Upper lobe of right lung (tissue), 1 donor: ENCODE measurements around the gene KAT7. TPM values are rescaled to one million over a fixed set of nuclear protein-coding genes. Genes with fewer than 3 reads are reported as not detected.

ENCODE experiments used
- ATAC-seq: fragments of 200-7000 bp; cut with Tn5 transposase; one replicate; pipeline ENCODE4 v1.9.1; 2020; ENCODE audit warnings: mild to moderate bottlenecking, moderate library complexity
- DNase-seq: peaks from one replicate; pipeline ENCODE4 v3.0.0-alpha.2; 2020
- H3K27ac ChIP-seq: fragments of 200-600 bp; one replicate; pipeline ENCODE4 v1.8.0; 2022
- H3K27me3 ChIP-seq: fragments of 200-600 bp; one replicate; pipeline ENCODE4 v1.8.0; 2022; ENCODE audit warnings: mild to moderate bottlenecking
- H3K36me3 ChIP-seq: fragments of 200-600 bp; one replicate; pipeline ENCODE4 v1.8.0; 2022
- H3K4me1 ChIP-seq: fragments of 200-600 bp; one replicate; pipeline ENCODE4 v1.8.0; 2022
- H3K4me3 ChIP-seq: fragments of 200-600 bp; one replicate; pipeline ENCODE4 v1.8.0; 2022; ENCODE audit warnings: mild to moderate bottlenecking
- H3K9me3 ChIP-seq: fragments of 200-600 bp; one replicate; pipeline ENCODE4 v1.8.0; 2022
- CTCF ChIP-seq: fragments of 200-600 bp; IDR thresholded peaks from one replicate; pipeline ENCODE4 v1.8.0; 2022; ENCODE audit warnings: antibody characterized with exemption
- intact Hi-C: fragments of 100-400 bp; cut with DNase I; formaldehyde crosslinking; loops from one replicate; pipeline ENCODE4 v1.11.0; 2022
- total RNA-seq: library from RNA; stranded (reverse); fragmentation: NEBNext Ultra II Directional; extraction: Animal tissue kit (Norgen Biotek cat#: 25700); gene quantifications from one replicate; pipeline ENCODE4 v1.2.1, GENCODE V29; 2021
- donor health status: DM: no; HTN: yes; CAD: no; lungs with severe emphysema.

KAT7 gene
- total RNA-seq, 1 donor from 2014 or later: 61.4 TPM

- ATAC-seq (no peak), DNase-seq (no peak)
- Histone ChIP-seq H3K9me3 (no peaks in the 10 kb centered on the region), H3K4me1 (peaks cover 6% of the 10 kb centered on the region), H3K36me3 (no peaks in the 10 kb centered on the region), H3K4me3 (no peak overlapping the region), H3K27ac (no peak overlapping the region), H3K27me3 (peaks cover 16% of the 10 kb centered on the region)
- intact Hi-C loops: no loop called here
- TF ChIP-seq CTCF: no peak
These were observed 86.4 kb downstream of the KAT7 start for GRCh38 chr17:49874911-49875310.

DNA sequence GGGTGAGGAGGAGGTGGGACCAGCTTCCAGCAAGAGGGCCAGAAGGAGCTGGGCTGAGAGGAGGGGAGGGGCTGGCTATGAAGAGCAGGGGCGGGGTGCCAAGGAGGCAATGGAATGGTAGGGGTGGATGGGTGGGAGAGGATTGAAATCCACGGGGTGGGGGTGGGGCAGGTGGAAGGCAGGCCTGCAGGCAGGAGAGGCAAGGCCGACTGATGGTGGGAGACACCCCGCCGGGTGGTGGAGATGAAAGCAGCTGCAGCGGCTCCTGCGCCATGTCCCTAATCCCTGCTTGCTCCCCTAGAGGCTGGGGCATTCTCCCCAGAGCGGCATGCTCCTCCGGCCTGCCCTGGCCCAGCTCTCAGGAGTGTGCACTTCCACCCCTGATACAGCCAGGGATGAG lies 87.2 kb downstream of the KAT7 start:
- DNase-seq (no peak), ATAC-seq (no peak)
- TF ChIP-seq CTCF: no peak
- Histone ChIP-seq H3K4me1 (peaks cover 10% of the 10 kb centered on the region), H3K4me3 (no peak overlapping the region), H3K36me3 (no peaks in the 10 kb centered on the region), H3K27me3 (peaks cover 21% of the 10 kb centered on the region), H3K9me3 (no peaks in the 10 kb centered on the region), H3K27ac (no peak overlapping the region)
- intact Hi-C loops: no loop called here

- no peaks in the 10 kb centered on the region for H3K36me3 ChIP-seq
- intact Hi-C loops: no loop called here
- no peak overlapping the region for H3K27ac ChIP-seq
- ATAC-seq (no peak), DNase-seq (no peak)
- no peak for TF ChIP-seq CTCF
- peaks cover 7% of the 10 kb centered on the region for H3K4me1 ChIP-seq
- H3K27me3 ChIP-seq: peaks cover 38% of the 10 kb centered on the region
- H3K9me3 ChIP-seq: no peaks in the 10 kb centered on the region
- H3K4me3 ChIP-seq: no peak overlapping the region
These were observed 90.7 kb downstream of the KAT7 start for GRCh38 chr17:49878931-49879904.

- DNase-seq (peak; percentile 91), ATAC-seq (peak; percentile 96)
- Histone ChIP-seq H3K36me3 (no peaks in the 10 kb centered on the region), H3K27ac (no peak overlapping the region), H3K4me1 (peaks cover 7% of the 10 kb centered on the region), H3K9me3 (no peaks in the 10 kb centered on the region), H3K4me3 (no peak overlapping the region), H3K27me3 (peaks cover 33% of the 10 kb centered on the region)
- intact Hi-C loops: loop anchor here (5.0 kb wide), 1 partner anchor 117 kb away; the partner anchor contains the start of gene DLX3
- peak; percentile 99 for TF ChIP-seq CTCF
These were observed 92.0 kb downstream of the KAT7 start for GRCh38 chr17:49880291-49881053.

DNA sequence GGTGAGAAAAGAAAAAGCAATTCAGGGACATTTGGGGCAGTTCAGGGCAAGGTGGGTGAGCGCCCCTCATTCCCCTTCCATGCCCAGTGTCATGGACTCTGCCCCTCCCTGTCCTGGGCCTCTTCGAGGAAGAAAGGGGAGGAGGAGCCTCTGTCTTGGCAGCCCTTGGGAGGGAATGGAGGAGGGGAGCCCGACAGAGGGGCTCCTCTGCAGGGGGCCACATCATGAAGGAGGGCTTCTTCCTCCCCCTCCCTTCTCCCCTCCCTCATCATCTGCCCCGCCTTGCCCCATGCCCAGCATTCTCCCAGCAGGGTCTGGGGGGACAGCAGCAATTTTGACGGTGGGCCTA lies 92.5 kb downstream of the KAT7 start:
- DNase-seq: no peak

More for the DNA sequence above, 92.5 kb downstream of the KAT7 start:
- no peak for TF ChIP-seq CTCF
- no peaks in the 10 kb centered on the region for H3K36me3 ChIP-seq
- no peak for ATAC-seq
- intact Hi-C loops: loop anchor here (5.0 kb wide), 1 partner anchor 116 kb away; the partner anchor contains the start of gene DLX3
- H3K27ac ChIP-seq: no peak overlapping the region
- peaks cover 7% of the 10 kb centered on the region for H3K4me1 ChIP-seq
- peaks cover 33% of the 10 kb centered on the region for H3K27me3 ChIP-seq
- H3K9me3 ChIP-seq: no peaks in the 10 kb centered on the region
- H3K4me3 ChIP-seq: no peak overlapping the region
